ENCODE data around the gene SPECC1. TPM values are rescaled to one million over a fixed set of nuclear protein-coding genes. Genes with fewer than 3 reads are reported as not detected.

Gene SPECC1
- total RNA-seq, 4 donors from 2014 or later = 44.5 to 87.9 (median 70.0) TPM

DNA sequence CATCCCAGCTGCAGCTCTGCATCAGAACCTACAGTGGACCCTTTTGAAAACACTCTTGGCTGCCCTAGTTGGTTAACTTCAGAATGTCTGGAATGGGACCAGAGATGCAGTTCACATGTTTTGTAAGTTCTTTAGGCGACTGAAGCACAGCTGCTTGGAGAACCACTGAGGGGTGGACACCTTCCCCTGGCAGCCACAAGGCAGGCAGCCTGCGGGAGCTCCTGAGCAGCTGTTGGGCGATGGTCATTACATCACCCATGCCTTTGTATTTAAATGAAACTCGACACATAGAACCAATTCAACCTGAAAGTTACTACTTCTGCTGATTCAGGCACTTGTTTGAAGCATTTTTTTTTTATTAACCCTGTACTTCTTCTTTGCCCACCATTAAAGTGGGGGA, 306.7 kb downstream of the SPECC1 start:
- TF ChIP-seq, protein P1, sequence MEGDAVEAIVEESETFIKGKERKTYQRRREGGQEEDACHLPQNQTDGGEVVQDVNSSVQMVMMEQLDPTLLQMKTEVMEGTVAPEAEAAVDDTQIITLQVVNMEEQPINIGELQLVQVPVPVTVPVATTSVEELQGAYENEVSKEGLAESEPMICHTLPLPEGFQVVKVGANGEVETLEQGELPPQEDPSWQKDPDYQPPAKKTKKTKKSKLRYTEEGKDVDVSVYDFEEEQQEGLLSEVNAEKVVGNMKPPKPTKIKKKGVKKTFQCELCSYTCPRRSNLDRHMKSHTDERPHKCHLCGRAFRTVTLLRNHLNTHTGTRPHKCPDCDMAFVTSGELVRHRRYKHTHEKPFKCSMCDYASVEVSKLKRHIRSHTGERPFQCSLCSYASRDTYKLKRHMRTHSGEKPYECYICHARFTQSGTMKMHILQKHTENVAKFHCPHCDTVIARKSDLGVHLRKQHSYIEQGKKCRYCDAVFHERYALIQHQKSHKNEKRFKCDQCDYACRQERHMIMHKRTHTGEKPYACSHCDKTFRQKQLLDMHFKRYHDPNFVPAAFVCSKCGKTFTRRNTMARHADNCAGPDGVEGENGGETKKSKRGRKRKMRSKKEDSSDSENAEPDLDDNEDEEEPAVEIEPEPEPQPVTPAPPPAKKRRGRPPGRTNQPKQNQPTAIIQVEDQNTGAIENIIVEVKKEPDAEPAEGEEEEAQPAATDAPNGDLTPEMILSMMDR (IDR thresholded peaks at IDR 0.05; ENCODE audit: low read depth) = no peak

Small RNAs within 50 kb of the gene (small RNA-seq; reads per million reads assigned to genes)
- gene AC008088.1 (not detected), gene RNU6-1057P (not detected), gene RNU6-258P (not detected), gene RNU6-467P (not detected)

Other genes with a start within 250 kb of the SPECC1 start
- gene ULK2, start 141.4 kb upstream of the SPECC1 start, total RNA-seq = 10 to 100 TPM; 24.0 to 32.8 (median 30.5) TPM
- gene AKAP10, start 31.5 kb upstream of the SPECC1 start, total RNA-seq = 10 to 100 TPM; 24.5 to 46.6 (median 36.4) TPM

Measured in subcutaneous adipose tissue (tissue), 4 donors.